ENCODE results near the gene TSPAN13.

DNA sequence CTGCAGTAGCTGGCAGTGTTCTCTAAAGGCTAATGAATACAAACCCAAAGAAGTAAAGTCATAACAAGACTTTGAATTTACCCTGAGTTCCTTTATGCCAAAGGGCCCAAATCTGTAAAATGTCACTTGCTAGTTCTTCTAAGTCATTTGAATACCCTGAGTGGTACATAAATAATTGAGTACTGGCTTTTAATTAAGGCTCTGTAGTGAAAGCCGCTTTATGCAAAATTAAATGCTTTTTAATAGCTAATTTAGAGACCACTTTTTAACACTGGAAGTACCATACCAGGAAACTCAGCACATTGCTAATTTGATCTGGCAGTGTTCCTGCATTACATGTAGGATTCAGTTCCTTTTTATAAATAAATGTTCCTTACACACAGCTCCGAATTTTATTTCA, 24.0 kb upstream of the TSPAN13 start:
- TF ChIP-seq, protein P1, sequence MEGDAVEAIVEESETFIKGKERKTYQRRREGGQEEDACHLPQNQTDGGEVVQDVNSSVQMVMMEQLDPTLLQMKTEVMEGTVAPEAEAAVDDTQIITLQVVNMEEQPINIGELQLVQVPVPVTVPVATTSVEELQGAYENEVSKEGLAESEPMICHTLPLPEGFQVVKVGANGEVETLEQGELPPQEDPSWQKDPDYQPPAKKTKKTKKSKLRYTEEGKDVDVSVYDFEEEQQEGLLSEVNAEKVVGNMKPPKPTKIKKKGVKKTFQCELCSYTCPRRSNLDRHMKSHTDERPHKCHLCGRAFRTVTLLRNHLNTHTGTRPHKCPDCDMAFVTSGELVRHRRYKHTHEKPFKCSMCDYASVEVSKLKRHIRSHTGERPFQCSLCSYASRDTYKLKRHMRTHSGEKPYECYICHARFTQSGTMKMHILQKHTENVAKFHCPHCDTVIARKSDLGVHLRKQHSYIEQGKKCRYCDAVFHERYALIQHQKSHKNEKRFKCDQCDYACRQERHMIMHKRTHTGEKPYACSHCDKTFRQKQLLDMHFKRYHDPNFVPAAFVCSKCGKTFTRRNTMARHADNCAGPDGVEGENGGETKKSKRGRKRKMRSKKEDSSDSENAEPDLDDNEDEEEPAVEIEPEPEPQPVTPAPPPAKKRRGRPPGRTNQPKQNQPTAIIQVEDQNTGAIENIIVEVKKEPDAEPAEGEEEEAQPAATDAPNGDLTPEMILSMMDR (IDR thresholded peaks at IDR 0.05) = no peak
- TF ChIP-seq POLR2A (IDR thresholded peaks at IDR 0.05) = no peak

Measured in thyroid gland (tissue), 4 donors.